Measurements from ENCODE around the gene METTL15. TPM values are rescaled to one million over a fixed set of nuclear protein-coding genes. Genes with fewer than 3 reads are reported as not detected.
"Not testable (repeated sequence)": the region's sequence is repeated elsewhere in the genome, so short reads cannot be mapped to it uniquely, and the experiment has no call there.

METTL15 gene
- polyA plus RNA-seq, 1 donor (not counting 4 experiments of a cell fraction or from before 2014, with no cell fraction given): 10.0 TPM

DNA sequence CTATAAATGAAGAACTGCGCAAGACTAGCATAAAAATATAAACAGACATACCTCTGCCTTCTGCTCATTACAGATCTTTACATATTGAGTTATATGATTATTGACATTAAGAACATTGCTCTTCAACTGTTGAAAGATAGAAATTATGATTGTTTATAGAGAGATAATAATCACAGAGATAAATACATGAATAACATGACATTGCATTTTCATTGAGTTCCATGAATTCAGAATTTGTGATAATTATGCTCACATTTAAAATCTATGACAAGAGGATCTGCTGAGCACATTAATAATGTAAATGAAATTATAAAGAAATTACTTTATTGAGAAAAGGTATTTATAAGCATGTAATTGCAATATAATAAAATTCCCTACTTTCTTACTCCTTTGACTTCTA is 25.1 kb upstream of the METTL15 start:
- H3K9me1 ChIP-seq (ENCODE audit: control insufficient read depth, extremely low read depth, insufficient read depth, low read length): no peaks in the 10 kb centered on the region
- H3K79me2 ChIP-seq (ENCODE audit: control insufficient read depth, insufficient read depth, low read length): no peaks in the 10 kb centered on the region
- no peak overlapping the region for H3K4me3 ChIP-seq (ENCODE audit: control insufficient read depth in 2 of 3, extremely low read depth in 1 of 3, insufficient read depth in 2 of 3, low read depth in 1 of 3, low read length in 3 of 3)
- H3K9me3 ChIP-seq (ENCODE audit: control insufficient read depth, low read depth, low read length): no peaks in the 10 kb centered on the region
- H3K27ac ChIP-seq (ENCODE audit: control insufficient read depth, insufficient read depth, low read length): no peak overlapping the region
- dilution Hi-C loops (cut with MboI; ENCODE audit: extremely low pct_ligation_motif_present, low sequenced_read_pairs): no loop called here
- no peak overlapping the region for H2AFZ ChIP-seq (ENCODE audit: control insufficient read depth, low read length)
- no peak overlapping the region for H3K9ac ChIP-seq (ENCODE audit: control insufficient read depth, extremely low read depth, insufficient read depth, low read length)
- DNase-seq (ENCODE audit: low read depth, low spot score): no peak
- no peak for TF ChIP-seq EZH2 (IDR thresholded peaks at IDR 0.05; ENCODE audit: low read length)
- TF ChIP-seq, protein P1, sequence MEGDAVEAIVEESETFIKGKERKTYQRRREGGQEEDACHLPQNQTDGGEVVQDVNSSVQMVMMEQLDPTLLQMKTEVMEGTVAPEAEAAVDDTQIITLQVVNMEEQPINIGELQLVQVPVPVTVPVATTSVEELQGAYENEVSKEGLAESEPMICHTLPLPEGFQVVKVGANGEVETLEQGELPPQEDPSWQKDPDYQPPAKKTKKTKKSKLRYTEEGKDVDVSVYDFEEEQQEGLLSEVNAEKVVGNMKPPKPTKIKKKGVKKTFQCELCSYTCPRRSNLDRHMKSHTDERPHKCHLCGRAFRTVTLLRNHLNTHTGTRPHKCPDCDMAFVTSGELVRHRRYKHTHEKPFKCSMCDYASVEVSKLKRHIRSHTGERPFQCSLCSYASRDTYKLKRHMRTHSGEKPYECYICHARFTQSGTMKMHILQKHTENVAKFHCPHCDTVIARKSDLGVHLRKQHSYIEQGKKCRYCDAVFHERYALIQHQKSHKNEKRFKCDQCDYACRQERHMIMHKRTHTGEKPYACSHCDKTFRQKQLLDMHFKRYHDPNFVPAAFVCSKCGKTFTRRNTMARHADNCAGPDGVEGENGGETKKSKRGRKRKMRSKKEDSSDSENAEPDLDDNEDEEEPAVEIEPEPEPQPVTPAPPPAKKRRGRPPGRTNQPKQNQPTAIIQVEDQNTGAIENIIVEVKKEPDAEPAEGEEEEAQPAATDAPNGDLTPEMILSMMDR (optimal IDR thresholded peaks at IDR 0.05 in 1 of 3, IDR thresholded peaks at IDR 0.05 in 1 of 3, conservative IDR thresholded peaks at IDR 0.05 in 1 of 3; ENCODE audit: extremely low read depth in 1 of 3, insufficient read depth in 2 of 3, low read length in 3 of 3): no peak
- H4K20me1 ChIP-seq (ENCODE audit: control insufficient read depth, extremely low read depth, insufficient read depth, low read length): no peaks in the 10 kb centered on the region
- no peak for FAIRE-seq
- peaks cover 7% of the 10 kb centered on the region for H3K4me1 ChIP-seq (ENCODE audit: control insufficient read depth, extremely low read depth, insufficient read depth, low read length)
- H3K4me2 ChIP-seq (ENCODE audit: control insufficient read depth, extremely low read depth, insufficient read depth, low read depth, low read length): no peak overlapping the region
- H3K36me3 ChIP-seq (ENCODE audit: control insufficient read depth in 2 of 2, extremely low read depth in 1 of 2, insufficient read depth in 2 of 2, low read length in 2 of 2): peaks cover 0 to 4% of the 10 kb centered on the region in 2 experiments
- no peaks in the 10 kb centered on the region for H3K27me3 ChIP-seq (ENCODE audit: control insufficient read depth, extremely low read depth, insufficient read depth, low read length)

DNA sequence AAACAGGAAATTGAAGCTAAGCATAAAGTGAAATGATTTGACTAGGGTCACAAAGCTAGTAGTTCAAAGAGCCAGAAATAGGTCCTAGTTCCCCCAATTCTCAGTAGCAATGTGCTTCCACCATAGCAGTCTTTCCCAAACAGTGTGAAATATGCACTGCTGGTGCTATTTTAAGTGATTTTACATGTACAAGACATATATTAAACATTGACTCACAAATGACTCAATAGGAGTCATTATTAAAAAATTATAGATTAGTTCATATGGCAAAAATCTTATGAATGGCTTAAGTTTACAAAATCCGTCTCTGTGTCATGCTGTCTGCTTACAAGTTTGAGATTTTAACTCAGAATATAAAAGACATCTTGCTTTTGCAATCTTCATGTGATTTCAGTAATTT is 21.6 kb upstream of the METTL15 start:
- H3K4me3 ChIP-seq (ENCODE audit: control insufficient read depth in 2 of 3, extremely low read depth in 1 of 3, insufficient read depth in 2 of 3, low read depth in 1 of 3, low read length in 3 of 3): no peak overlapping the region
- peaks cover 0 to 7% of the 10 kb centered on the region in 2 experiments for H3K36me3 ChIP-seq (ENCODE audit: control insufficient read depth in 2 of 2, extremely low read depth in 1 of 2, insufficient read depth in 2 of 2, low read length in 2 of 2)
- peak overlapping the region; percentile 54 for H3K4me2 ChIP-seq (ENCODE audit: control insufficient read depth, extremely low read depth, insufficient read depth, low read depth, low read length)
- TF ChIP-seq, protein P1 (optimal IDR thresholded peaks at IDR 0.05 in 1 of 3, IDR thresholded peaks at IDR 0.05 in 1 of 3, conservative IDR thresholded peaks at IDR 0.05 in 1 of 3; ENCODE audit: extremely low read depth in 1 of 3, insufficient read depth in 2 of 3, low read length in 3 of 3): no peak
- TF ChIP-seq EZH2 (IDR thresholded peaks at IDR 0.05; ENCODE audit: low read length): no peak
- FAIRE-seq (no peak), DNase-seq (ENCODE audit: low read depth, low spot score) (no peak)
- dilution Hi-C loops (cut with MboI; ENCODE audit: extremely low pct_ligation_motif_present, low sequenced_read_pairs): no loop called here
- no peaks in the 10 kb centered on the region for H4K20me1 ChIP-seq (ENCODE audit: control insufficient read depth, extremely low read depth, insufficient read depth, low read length)
- peaks cover 10% of the 10 kb centered on the region for H3K4me1 ChIP-seq (ENCODE audit: control insufficient read depth, extremely low read depth, insufficient read depth, low read length)
- H3K9ac ChIP-seq (ENCODE audit: control insufficient read depth, extremely low read depth, insufficient read depth, low read length): no peak overlapping the region
- H2AFZ ChIP-seq (ENCODE audit: control insufficient read depth, low read length): peak overlapping the region; percentile 37
- no peaks in the 10 kb centered on the region for H3K9me3 ChIP-seq (ENCODE audit: control insufficient read depth, low read depth, low read length)
- peak overlapping the region; percentile 61 for H3K27ac ChIP-seq (ENCODE audit: control insufficient read depth, insufficient read depth, low read length)
- no peaks in the 10 kb centered on the region for H3K9me1 ChIP-seq (ENCODE audit: control insufficient read depth, extremely low read depth, insufficient read depth, low read length)
- H3K27me3 ChIP-seq (ENCODE audit: control insufficient read depth, extremely low read depth, insufficient read depth, low read length): no peaks in the 10 kb centered on the region
- H3K79me2 ChIP-seq (ENCODE audit: control insufficient read depth, insufficient read depth, low read length): no peaks in the 10 kb centered on the region

DNA sequence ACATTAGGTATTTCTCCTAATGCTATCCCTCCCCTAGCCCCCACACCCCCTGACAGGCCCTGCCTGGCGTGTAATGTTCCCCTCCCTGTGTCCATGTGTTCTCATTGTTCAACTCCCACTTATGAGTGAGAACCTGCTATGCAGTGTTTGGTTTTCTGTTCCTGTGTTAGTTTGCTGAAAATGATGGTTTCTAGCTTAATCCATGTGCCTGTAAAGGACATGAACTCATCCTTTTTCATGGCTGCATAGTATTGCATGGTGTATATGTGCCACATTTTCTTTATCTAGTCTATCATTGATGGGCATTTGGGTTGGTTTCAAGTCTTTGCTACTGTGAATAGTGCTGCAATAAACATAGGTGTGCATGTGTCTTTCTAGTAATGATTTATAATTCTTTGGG is 21.0 kb upstream of the METTL15 start:
- H3K9ac ChIP-seq (ENCODE audit: control insufficient read depth, extremely low read depth, insufficient read depth, low read length); H3K4me2 ChIP-seq (ENCODE audit: control insufficient read depth, extremely low read depth, insufficient read depth, low read depth, low read length); DNase-seq (ENCODE audit: low read depth, low spot score); H3K9me1 ChIP-seq (ENCODE audit: control insufficient read depth, extremely low read depth, insufficient read depth, low read length); H2AFZ ChIP-seq (ENCODE audit: control insufficient read depth, low read length); H4K20me1 ChIP-seq (ENCODE audit: control insufficient read depth, extremely low read depth, insufficient read depth, low read length); H3K9me3 ChIP-seq (ENCODE audit: control insufficient read depth, low read depth, low read length); H3K27me3 ChIP-seq (ENCODE audit: control insufficient read depth, extremely low read depth, insufficient read depth, low read length); H3K36me3 ChIP-seq (ENCODE audit: control insufficient read depth in 2 of 2, extremely low read depth in 1 of 2, insufficient read depth in 2 of 2, low read length in 2 of 2); FAIRE-seq; dilution Hi-C loops (cut with MboI; ENCODE audit: extremely low pct_ligation_motif_present, low sequenced_read_pairs); H3K79me2 ChIP-seq (ENCODE audit: control insufficient read depth, insufficient read depth, low read length); H3K4me3 ChIP-seq (ENCODE audit: control insufficient read depth in 2 of 3, extremely low read depth in 1 of 3, insufficient read depth in 2 of 3, low read depth in 1 of 3, low read length in 3 of 3); H3K27ac ChIP-seq (ENCODE audit: control insufficient read depth, insufficient read depth, low read length): not testable (repeated sequence)
- peaks cover 10% of the 10 kb centered on the region for H3K4me1 ChIP-seq (ENCODE audit: control insufficient read depth, extremely low read depth, insufficient read depth, low read length)

DNA sequence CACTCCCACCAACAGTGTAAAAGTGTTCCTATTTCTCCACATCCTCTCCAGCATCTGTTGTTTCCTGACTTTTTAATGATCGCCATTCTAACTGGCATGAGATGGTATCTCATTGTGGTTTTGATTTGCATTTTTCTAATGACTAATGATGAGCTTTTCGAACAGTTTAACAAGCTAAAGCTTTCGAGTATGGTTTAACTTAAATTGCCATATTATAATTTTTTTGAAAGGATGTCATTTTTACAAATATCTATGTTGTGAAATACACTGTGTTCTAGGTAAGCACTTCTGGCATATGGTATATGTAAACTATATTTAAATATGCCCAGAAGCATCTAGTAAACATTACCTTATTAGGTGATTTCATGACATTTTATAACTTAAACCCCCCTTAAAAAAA is 20.5 kb upstream of the METTL15 start:
- H3K27me3 ChIP-seq (ENCODE audit: control insufficient read depth, extremely low read depth, insufficient read depth, low read length); H3K27ac ChIP-seq (ENCODE audit: control insufficient read depth, insufficient read depth, low read length); H2AFZ ChIP-seq (ENCODE audit: control insufficient read depth, low read length); H3K9me3 ChIP-seq (ENCODE audit: control insufficient read depth, low read depth, low read length); H3K9ac ChIP-seq (ENCODE audit: control insufficient read depth, extremely low read depth, insufficient read depth, low read length); H3K9me1 ChIP-seq (ENCODE audit: control insufficient read depth, extremely low read depth, insufficient read depth, low read length); H3K79me2 ChIP-seq (ENCODE audit: control insufficient read depth, insufficient read depth, low read length); H3K4me3 ChIP-seq (ENCODE audit: control insufficient read depth in 2 of 3, extremely low read depth in 1 of 3, insufficient read depth in 2 of 3, low read depth in 1 of 3, low read length in 3 of 3); H3K36me3 ChIP-seq (ENCODE audit: control insufficient read depth in 2 of 2, extremely low read depth in 1 of 2, insufficient read depth in 2 of 2, low read length in 2 of 2); DNase-seq (ENCODE audit: low read depth, low spot score); H4K20me1 ChIP-seq (ENCODE audit: control insufficient read depth, extremely low read depth, insufficient read depth, low read length); FAIRE-seq; dilution Hi-C loops (cut with MboI; ENCODE audit: extremely low pct_ligation_motif_present, low sequenced_read_pairs); H3K4me2 ChIP-seq (ENCODE audit: control insufficient read depth, extremely low read depth, insufficient read depth, low read depth, low read length): not testable (repeated sequence)
- H3K4me1 ChIP-seq (ENCODE audit: control insufficient read depth, extremely low read depth, insufficient read depth, low read length): peaks cover 10% of the 10 kb centered on the region

All from keratinocyte (primary cell).